PC-3 (cell line): Measurements from ENCODE around the gene FAM47E.

ENCODE experiments used
- EZH2 ChIP-seq: fragments of 300-600 bp; sonication (generic); IDR thresholded peaks from one replicate; pipeline ENCODE4 v1.6.1; 2017; ENCODE audit warnings: antibody characterized with exemption, mild to moderate bottlenecking, low read length; ENCODE audit not compliant: unreplicated experiment
- EZH2phosphoT487 ChIP-seq: fragments of 300-600 bp; sonication (generic); IDR thresholded peaks from 2 replicates; pipeline ENCODE4 v1.6.1; 2018; ENCODE audit warnings: mild to moderate bottlenecking, antibody characterized with exemption, low read length, borderline replicate concordance
- TF ChIP-seq, protein P1 (sequence below): fragments of 300-600 bp; sonication (generic); conservative IDR thresholded peaks from 2 replicates; pipeline ENCODE4 v1.5.1; 2017; ENCODE audit warnings: antibody characterized with exemption, low read depth, mild to moderate bottlenecking, low read length

DNA sequence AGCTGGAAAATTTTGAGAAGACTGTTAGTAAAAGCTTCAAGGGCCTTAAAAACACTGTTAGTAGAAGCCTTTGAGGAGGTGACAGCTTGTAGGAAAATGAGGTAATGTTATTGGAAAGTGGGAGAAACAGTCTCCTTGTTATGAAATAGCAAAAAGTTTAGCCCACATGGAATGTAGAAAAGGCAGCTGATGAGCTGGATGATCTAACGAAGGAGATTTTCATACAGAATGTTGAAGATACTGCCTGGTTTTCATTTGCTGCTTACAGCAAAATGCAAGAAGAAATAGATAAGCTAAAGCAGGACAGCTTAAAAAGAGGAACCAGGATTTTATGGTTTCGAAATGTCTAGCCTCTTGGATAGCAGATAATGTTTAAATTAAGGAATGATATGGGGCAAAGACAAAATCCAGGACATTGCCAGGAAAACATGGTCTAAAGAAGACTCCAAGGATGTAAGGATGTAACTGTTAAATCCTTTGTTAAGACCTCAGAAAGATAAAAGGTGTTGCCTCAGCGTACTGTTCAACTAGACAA lies 44.8 kb downstream of the FAM47E start:
- TF ChIP-seq, protein P1, sequence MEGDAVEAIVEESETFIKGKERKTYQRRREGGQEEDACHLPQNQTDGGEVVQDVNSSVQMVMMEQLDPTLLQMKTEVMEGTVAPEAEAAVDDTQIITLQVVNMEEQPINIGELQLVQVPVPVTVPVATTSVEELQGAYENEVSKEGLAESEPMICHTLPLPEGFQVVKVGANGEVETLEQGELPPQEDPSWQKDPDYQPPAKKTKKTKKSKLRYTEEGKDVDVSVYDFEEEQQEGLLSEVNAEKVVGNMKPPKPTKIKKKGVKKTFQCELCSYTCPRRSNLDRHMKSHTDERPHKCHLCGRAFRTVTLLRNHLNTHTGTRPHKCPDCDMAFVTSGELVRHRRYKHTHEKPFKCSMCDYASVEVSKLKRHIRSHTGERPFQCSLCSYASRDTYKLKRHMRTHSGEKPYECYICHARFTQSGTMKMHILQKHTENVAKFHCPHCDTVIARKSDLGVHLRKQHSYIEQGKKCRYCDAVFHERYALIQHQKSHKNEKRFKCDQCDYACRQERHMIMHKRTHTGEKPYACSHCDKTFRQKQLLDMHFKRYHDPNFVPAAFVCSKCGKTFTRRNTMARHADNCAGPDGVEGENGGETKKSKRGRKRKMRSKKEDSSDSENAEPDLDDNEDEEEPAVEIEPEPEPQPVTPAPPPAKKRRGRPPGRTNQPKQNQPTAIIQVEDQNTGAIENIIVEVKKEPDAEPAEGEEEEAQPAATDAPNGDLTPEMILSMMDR, result no peak
- TF ChIP-seq EZH2phosphoT487 (no peak), EZH2 (no peak)
